GM18520 (cell line): ENCODE measurements around the gene FLII.
"Not testable (repeated sequence)": the region's sequence is repeated elsewhere in the genome, so short reads cannot be mapped to it uniquely, and the experiment has no call there.

Experiments
- ATAC-seq: cut with Tn5 transposase; IDR thresholded peaks from one replicate; pipeline ENCODE4 v1.9.1; 2021; ENCODE audit not compliant: unreplicated experiment

Gene FLII

GRCh38 chr17:18224053-18224386 lies 34.5 kb downstream of the FLII start:
- no peak for ATAC-seq

GRCh38 chr17:18218756-18219415 lies 39.7 kb downstream of the FLII start:
- ATAC-seq: no peak

- no peak for ATAC-seq
Measured at GRCh38 chr17:18217412-18218015, 41.0 kb downstream of the FLII start.

- not testable (repeated sequence) for ATAC-seq
Measured at GRCh38 chr17:18216906-18217305, 41.6 kb downstream of the FLII start.

GRCh38 chr17:18213666-18214270 lies 44.8 kb downstream of the FLII start:
- no peak for ATAC-seq

- ATAC-seq: no peak
Measured at GRCh38 chr17:18208092-18208491, 50.4 kb downstream of the FLII start.

GRCh38 chr17:18206962-18207361 lies 51.6 kb downstream of the FLII start:
- ATAC-seq: no peak

- no peak for ATAC-seq
Measured at GRCh38 chr17:18205861-18206260, 52.7 kb downstream of the FLII start.

- no peak for ATAC-seq
Measured at GRCh38 chr17:18203308-18203707, 55.2 kb downstream of the FLII start.

GRCh38 chr17:18201108-18201507 lies 57.4 kb downstream of the FLII start:
- no peak for ATAC-seq

GRCh38 chr17:18198530-18198929 lies 60.0 kb downstream of the FLII start:
- no peak for ATAC-seq

- ATAC-seq: no peak
Measured at GRCh38 chr17:18197535-18198194, 60.9 kb downstream of the FLII start.

- ATAC-seq: no peak
Measured at GRCh38 chr17:18195246-18195645, 63.3 kb downstream of the FLII start.
